Stimulated activated CD4-positive, alpha-beta T cell treated with anti-CD3 and anti-CD28 coated beads, Interleukin-1b, Interleukin-23, amount 100 ng/mL, for 1 hour (primary cell): Measurements from ENCODE around the gene TMEM214.

Experiments
- DNase-seq, 2 donors: peaks; one replicate each; pipeline ENCODE4 v3.0.0-alpha.2; 2020; ENCODE audit warnings: low read depth in 2 of 2

The TMEM214 gene

GRCh38 chr2:27084297-27085061, 51.7 kb downstream of the TMEM214 start:
- no peak for DNase-seq

DNA sequence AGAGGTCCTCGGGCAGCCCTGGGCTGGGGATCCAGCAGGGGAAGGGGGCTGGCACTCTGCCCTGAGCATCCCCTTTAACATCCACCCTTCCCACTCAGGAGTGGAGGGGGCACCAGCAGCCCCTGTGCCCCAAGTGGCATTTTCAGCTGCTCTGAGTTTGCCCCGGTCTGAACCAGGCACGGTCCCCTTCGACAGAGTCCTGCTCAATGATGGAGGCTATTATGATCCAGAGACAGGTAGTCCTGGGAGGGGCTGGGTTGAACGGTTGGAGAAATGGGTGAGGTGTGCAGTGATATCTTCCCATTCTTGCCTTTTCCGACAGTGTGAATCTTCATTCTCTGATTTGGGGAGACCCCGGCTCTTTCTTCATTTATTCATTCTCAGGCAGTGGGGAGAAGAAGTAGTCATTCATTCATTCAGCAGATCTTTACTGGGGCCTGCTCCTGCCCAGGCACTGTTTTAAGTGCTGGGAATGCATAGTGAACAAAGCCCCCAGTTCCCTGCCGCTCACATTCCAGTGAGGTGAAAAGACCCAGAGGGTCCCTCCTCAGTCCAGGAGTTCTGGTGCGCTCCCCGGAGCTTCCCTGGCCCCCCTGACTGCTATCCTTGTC, 52.4 kb downstream of the TMEM214 start:
- DNase-seq = no peak

DNA sequence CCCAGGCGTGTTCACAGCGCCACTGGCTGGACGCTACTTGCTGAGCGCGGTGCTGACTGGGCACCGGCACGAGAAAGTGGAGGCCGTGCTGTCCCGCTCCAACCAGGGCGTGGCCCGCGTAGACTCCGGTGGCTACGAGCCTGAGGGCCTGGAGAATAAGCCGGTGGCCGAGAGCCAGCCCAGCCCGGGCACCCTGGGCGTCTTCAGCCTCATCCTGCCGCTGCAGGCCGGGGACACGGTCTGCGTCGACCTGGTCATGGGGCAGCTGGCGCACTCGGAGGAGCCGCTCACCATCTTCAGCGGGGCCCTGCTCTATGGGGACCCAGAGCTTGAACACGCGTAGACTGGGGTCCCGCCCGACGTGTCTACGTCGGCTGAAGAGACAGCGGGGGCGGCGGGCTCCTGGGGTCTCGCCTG, 52.9 kb downstream of the TMEM214 start:
- DNase-seq = peak in 1 of 2 donors; percentile 13

DNA sequence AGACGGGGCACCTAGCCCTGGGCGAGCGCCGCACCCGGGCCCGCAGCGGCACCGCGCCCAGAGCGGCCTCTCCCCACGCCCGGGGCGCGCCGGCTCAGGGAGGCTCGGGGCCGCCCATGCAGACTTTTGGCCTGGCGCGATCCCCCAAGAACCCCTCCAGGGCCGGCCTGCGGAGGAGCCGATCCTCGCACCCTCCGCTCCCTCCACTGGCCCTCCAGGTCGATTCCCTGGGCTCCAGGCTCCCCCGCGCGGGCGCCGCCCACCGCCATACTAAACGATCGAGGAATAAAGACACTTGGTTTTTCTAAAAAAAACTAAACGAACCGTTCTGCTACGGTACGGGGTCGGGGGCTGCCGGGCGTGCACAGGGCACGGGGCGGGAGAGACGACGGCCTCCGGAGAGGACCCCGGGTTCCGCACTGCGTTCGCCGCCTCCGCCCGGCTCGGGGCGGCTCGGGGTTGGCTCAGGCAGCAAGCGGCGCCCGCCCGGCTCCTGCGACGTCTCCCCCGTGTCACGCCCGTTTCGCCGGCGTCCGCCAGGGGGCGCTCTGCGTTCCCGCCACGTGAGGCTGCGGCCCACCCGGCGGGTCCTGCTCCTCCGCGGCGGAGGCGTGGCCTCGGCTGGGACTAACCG, 53.4 kb downstream of the TMEM214 start:
- peak; percentile 97 to 98 for DNase-seq

- DNase-seq = no peak
These were observed 54.2 kb downstream of the TMEM214 start, which contains the start of gene KHK for GRCh38 chr2:27086724-27087593. Gene KHK (plus strand): TSS chr2:27086772. CDS start chr2:27087260, 488 bp downstream.

- no peak for DNase-seq
These were observed 55.2 kb downstream of the TMEM214 start for GRCh38 chr2:27087823-27088410.

- DNase-seq = no peak
These were observed 55.9 kb downstream of the TMEM214 start for GRCh38 chr2:27088634-27089033.

DNA sequence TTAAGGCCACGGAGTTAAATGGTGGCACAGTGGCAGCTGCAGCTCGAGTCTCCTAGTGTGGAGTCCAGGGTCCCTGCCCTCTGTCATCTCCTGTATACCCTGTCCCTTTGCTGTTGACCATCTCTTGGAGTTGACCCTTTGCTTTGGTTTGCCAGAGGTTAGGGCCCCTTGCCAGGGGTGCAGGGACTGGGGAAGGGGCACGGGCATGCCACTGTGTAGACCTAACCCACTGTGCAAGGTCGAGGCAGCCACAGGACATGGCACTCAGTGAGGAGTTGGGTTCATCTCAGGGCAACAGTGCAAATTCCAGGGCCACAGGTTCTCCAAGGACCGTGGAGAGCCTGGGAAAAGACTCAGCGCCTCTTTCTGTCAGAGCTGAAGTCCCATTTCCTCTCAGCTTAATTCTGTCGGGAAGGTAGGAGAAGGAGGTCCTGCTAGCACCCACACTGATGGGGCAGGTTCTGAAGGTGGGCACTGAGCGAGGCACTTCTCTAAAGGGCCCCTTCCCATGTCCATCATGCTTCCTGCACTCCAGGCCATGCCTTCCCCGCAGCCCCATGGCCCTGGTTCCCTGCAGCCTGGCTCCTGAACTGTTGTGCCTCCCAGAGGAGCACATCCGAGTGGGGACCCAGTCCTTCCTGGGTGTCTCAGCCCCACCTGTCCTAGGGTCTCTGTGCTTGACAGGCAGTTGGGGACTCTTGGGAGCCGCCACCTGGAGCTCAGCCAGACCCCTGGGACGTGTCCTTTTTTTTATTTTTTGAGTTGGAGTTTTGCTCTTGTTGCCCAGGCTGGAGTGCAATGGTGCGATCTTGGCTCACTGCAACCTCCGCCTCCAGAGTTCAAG, 56.6 kb downstream of the TMEM214 start:
- no peak for DNase-seq
